ENCODE measurements around the gene TAS2R60. TPM values are rescaled to one million over a fixed set of nuclear protein-coding genes. Genes with fewer than 3 reads are reported as not detected.
"Not testable (repeated sequence)": the region's sequence is repeated elsewhere in the genome, so short reads cannot be mapped to it uniquely, and the experiment has no call there.

Gene TAS2R60
- total and polyA plus RNA-seq, 3 donors from 2014 or later: not detected

DNA sequence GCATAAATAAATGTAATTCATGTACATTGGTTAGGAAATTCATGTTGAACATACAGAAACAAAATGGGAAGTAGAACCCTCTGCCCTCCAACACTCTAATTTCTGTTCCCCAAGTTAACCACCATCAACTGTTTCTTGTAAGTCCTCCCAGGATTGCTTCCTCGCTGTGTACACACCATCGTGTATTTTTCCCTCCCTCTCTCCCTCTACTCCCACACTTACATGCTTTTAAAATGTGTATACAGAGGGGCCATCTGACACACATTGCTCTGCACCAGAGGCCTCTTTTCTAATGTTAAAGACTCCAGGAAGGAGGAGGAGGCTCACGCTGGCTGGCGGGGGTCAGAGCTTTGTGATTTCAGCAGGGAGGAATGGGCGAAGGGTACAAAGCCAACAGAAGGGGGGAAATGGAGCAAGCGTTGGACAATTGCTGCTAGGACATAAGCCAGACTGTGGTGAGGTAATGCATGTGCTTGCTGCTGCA, 32.7 kb upstream of the TAS2R60 start:
- DNase-seq: no peak
- H3K9me3 ChIP-seq: no peaks in the 10 kb centered on the region
- peaks cover 7% of the 10 kb centered on the region for H3K4me1 ChIP-seq
- H3K27me3 ChIP-seq: no peaks in the 10 kb centered on the region
- H3K36me3 ChIP-seq (ENCODE audit: low read depth, missing control alignments): no peaks in the 10 kb centered on the region
- TF ChIP-seq POLR2A (IDR thresholded peaks at IDR 0.05) (no peak), CTCF (IDR thresholded peaks at IDR 0.05) (no peak)
- no peak overlapping the region for H3K27ac ChIP-seq
- H3K4me3 ChIP-seq: no peak overlapping the region
- WGBS, 2 donors: 46 to 57% methylated on average over 6 of the region's 6 CpGs
- intact Hi-C loops (cut with DNase I; ENCODE audit: low total_unique reads): loop anchor here (10.0 kb wide), 1 partner anchor 176 kb away; no protein-coding TSS in a partner anchor

GRCh38 chr7:143411976-143412708, 31.1 kb upstream of the TAS2R60 start:
- Histone ChIP-seq H3K4me3 (no peak overlapping the region), H3K27ac (no peak overlapping the region), H3K36me3 (ENCODE audit: low read depth, missing control alignments) (no peaks in the 10 kb centered on the region), H3K4me1 (peaks cover 7% of the 10 kb centered on the region), H3K9me3 (no peaks in the 10 kb centered on the region), H3K27me3 (no peaks in the 10 kb centered on the region)
- 80 to 82% methylated on average over 5 of the region's 5 CpGs for WGBS, 2 donors
- no peak for DNase-seq
- no peak for TF ChIP-seq CTCF (IDR thresholded peaks at IDR 0.05)
- no peak for TF ChIP-seq POLR2A (IDR thresholded peaks at IDR 0.05)
- intact Hi-C loops (cut with DNase I; ENCODE audit: low total_unique reads): loop anchor here (10.0 kb wide), 1 partner anchor 177 kb away; no protein-coding TSS in a partner anchor

DNA sequence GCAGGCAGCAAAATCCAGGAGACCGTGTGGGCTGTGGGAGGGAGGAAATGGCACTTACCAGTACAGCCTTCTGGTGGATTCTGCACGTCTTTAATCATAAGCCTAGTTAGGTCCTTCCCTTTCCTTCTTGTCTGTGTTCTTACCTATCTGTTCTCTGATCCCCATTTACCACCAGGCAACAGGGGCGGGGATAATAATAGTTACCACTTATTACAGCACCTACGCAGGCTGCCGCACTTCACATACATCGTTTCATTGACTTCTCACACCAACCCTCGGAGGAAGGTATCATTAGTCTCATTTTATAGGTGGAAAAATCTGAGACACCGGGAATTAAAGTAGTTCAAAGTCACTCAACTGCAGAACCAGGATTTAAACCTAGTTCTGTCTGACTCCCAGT, 30.1 kb upstream of the TAS2R60 start:
- Histone ChIP-seq H3K4me3 (no peak overlapping the region), H3K27me3 (no peaks in the 10 kb centered on the region), H3K9me3 (no peaks in the 10 kb centered on the region), H3K4me1 (peaks cover 3% of the 10 kb centered on the region), H3K27ac (no peak overlapping the region), H3K36me3 (ENCODE audit: low read depth, missing control alignments) (no peaks in the 10 kb centered on the region)
- TF ChIP-seq POLR2A (IDR thresholded peaks at IDR 0.05) (no peak), CTCF (IDR thresholded peaks at IDR 0.05) (no peak)
- 77 to 81% methylated on average over 8 of the region's 8 CpGs for WGBS, 2 donors
- intact Hi-C loops (cut with DNase I; ENCODE audit: low total_unique reads): loop anchor here (10.0 kb wide), 1 partner anchor 178 kb away; no protein-coding TSS in a partner anchor
- DNase-seq: no peak

- 86 to 89% methylated on average over 7 of the region's 7 CpGs for WGBS, 2 donors
- H3K4me1 ChIP-seq; H3K9me3 ChIP-seq; H3K27ac ChIP-seq; H3K4me3 ChIP-seq; DNase-seq; H3K36me3 ChIP-seq (ENCODE audit: low read depth, missing control alignments); H3K27me3 ChIP-seq: not testable (repeated sequence)
- intact Hi-C loops (cut with DNase I; ENCODE audit: low total_unique reads): loop anchor here (10.0 kb wide), 1 partner anchor 180 kb away; no protein-coding TSS in a partner anchor
Observed at GRCh38 chr7:143415209-143415608, 28.0 kb upstream of the TAS2R60 start.

DNA sequence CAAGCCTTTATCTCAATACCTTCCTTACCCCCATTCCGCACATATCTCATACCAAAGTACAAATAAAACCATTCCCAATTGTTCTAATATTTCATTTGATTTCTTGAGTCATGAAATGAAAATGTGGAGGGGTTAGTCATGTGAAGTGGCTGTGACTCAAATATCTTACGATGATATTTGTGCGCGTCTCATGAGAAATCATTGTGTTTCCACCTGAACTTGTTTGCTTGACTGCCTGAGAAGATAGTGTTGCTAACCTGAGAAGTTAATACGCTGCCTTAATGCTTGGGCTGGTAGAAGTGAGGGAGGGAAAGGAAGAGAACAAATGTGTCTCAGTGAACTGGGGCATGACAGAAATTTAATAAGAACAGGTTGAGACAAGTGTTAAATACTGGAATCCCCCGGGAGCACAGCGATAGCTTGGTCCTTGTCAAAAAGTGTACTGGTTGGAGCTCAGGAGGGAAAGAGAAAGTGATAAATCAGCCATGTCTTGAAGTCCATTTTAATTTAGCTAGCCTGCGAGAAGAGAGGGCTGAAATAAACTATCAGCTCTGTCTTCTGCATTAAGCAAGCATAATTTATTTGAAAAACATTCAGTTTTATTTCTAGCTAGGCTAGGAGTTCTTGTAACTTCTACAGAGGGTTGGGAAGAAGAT, 27.4 kb upstream of the TAS2R60 start:
- WGBS, 2 donors: 72 to 84% methylated on average over 8 of the region's 8 CpGs
- Histone ChIP-seq H3K4me3 (no peak overlapping the region), H3K4me1 (no peaks in the 10 kb centered on the region), H3K27ac (no peak overlapping the region), H3K36me3 (ENCODE audit: low read depth, missing control alignments) (no peaks in the 10 kb centered on the region), H3K9me3 (no peaks in the 10 kb centered on the region), H3K27me3 (no peaks in the 10 kb centered on the region)
- intact Hi-C loops (cut with DNase I; ENCODE audit: low total_unique reads): loop anchor here (10.0 kb wide), 1 partner anchor 181 kb away; no protein-coding TSS in a partner anchor
- no peak for TF ChIP-seq CTCF (IDR thresholded peaks at IDR 0.05)
- TF ChIP-seq POLR2A (IDR thresholded peaks at IDR 0.05): no peak
- DNase-seq: no peak

Data from testis (tissue), 3 donors.